ENCODE data around the gene RAMP2. TPM values are rescaled to one million over a fixed set of nuclear protein-coding genes. Genes with fewer than 3 reads are reported as not detected.
A peak's percentile ranks its signal among the peaks of the same experiment; 100 is the strongest.

The RAMP2 gene
- total RNA-seq, 2 experiments from 2014 or later, result not detected

- Mint-ChIP-seq H3K27ac (no peak overlapping the region), H3K36me3 (ENCODE audit: low read depth) (peaks cover 37% of the 10 kb centered on the region), H3K9me3 (no peaks in the 10 kb centered on the region), H3K4me1 (ENCODE audit: low read depth) (peaks cover 26% of the 10 kb centered on the region), H3K27me3 (peaks cover 23% of the 10 kb centered on the region), H3K4me3 (no peak overlapping the region)
- ATAC-seq, result no peak
- DNase-seq, result no peak
- TF ChIP-seq CTCF (IDR thresholded peaks at IDR 0.05), result no peak
- POLR2A ChIA-PET, result no interaction called here
- CTCF ChIA-PET, result interaction anchor here (1.4 to 1.5 kb wide), 2 partner anchors 15 to 19 kb away, joined by 3 to 6 read pairs; partner anchors contain the start of gene COA3
- intact Hi-C loops (cut with micrococcal nuclease), result no loop called here
Observed at GRCh38 chr17:42778570-42778969, 17.5 kb downstream of the RAMP2 start.

- Mint-ChIP-seq H3K9me3 (no peaks in the 10 kb centered on the region), H3K4me1 (ENCODE audit: low read depth) (peaks cover 19% of the 10 kb centered on the region), H3K27me3 (peaks cover 30% of the 10 kb centered on the region), H3K36me3 (ENCODE audit: low read depth) (peaks cover 29% of the 10 kb centered on the region), H3K27ac (no peak overlapping the region), H3K4me3 (no peak overlapping the region)
- no peak for ATAC-seq
- intact Hi-C loops (cut with micrococcal nuclease), result no loop called here
- TF ChIP-seq CTCF (IDR thresholded peaks at IDR 0.05), result no peak
- ChIA-PET POLR2A (interaction anchor here (1.1 kb wide), 1 partner anchor 44 kb away, joined by 3 read pairs; no protein-coding TSS in a partner anchor), CTCF (interaction anchor here (0.8 to 1.4 kb wide), 2 partner anchors 19 to 201 kb away, joined by 3 read pairs; partner anchors contain the start of gene COA3)
- DNase-seq, result no peak
Observed at GRCh38 chr17:42779304-42779935, 18.4 kb downstream of the RAMP2 start.

GRCh38 chr17:42779936-42780850, 19.2 kb downstream of the RAMP2 start, which contains the start of gene WNK4:
Gene WNK4, plus strand, starts transcription at chr17:42780610. Its CDS starts 89 bp downstream, at chr17:42780699.
- H3K27ac Mint-ChIP-seq, result no peak within 1 kb of the TSS
- no peaks in the 10 kb centered on the region for H3K9me3 Mint-ChIP-seq
- peaks cover 26% of the 10 kb centered on the region for H3K36me3 Mint-ChIP-seq (ENCODE audit: low read depth)
- DNase-seq (no peak), ATAC-seq (peak; percentile 42)
- H3K4me1 Mint-ChIP-seq (ENCODE audit: low read depth), result peaks cover 23% of the 10 kb centered on the region
- no peak within 1 kb of the TSS for H3K4me3 Mint-ChIP-seq
- TF ChIP-seq CTCF (IDR thresholded peaks at IDR 0.05), result no peak
- ChIA-PET POLR2A (interaction anchor here (0.7 to 1.1 kb wide), 3 partner anchors 43 to 202 kb away, joined by 3 read pairs; no protein-coding TSS in a partner anchor), CTCF (interaction anchor here (0.8 kb wide), 2 partner anchors 201 kb away, joined by 3 read pairs; no protein-coding TSS in a partner anchor)
- H3K27me3 Mint-ChIP-seq, result peaks cover 37% of the 10 kb centered on the region
- intact Hi-C loops (cut with micrococcal nuclease), result no loop called here

GRCh38 chr17:42780851-42781638, 20.0 kb downstream of the RAMP2 start:
- no peak for TF ChIP-seq CTCF (IDR thresholded peaks at IDR 0.05)
- Mint-ChIP-seq H3K9me3 (no peaks in the 10 kb centered on the region), H3K4me3 (no peak overlapping the region), H3K36me3 (ENCODE audit: low read depth) (peaks cover 20% of the 10 kb centered on the region), H3K4me1 (ENCODE audit: low read depth) (peaks cover 22% of the 10 kb centered on the region), H3K27me3 (peaks cover 43% of the 10 kb centered on the region), H3K27ac (no peak overlapping the region)
- DNase-seq, result no peak
- ChIA-PET POLR2A (interaction anchor here (0.7 to 4.5 kb wide), 5 partner anchors 7 to 203 kb away, joined by 3 to 22 read pairs (median 4); partner anchors contain the start of genes CNTD1, COA3 and VPS25), CTCF (interaction anchor here (0.8 kb wide), 1 partner anchor 202 kb away, joined by 3 read pairs; no protein-coding TSS in a partner anchor)
- intact Hi-C loops (cut with micrococcal nuclease), result no loop called here
- ATAC-seq, result no peak
